HCT116 (cell line): ENCODE results near the gene GPR37L1. TPM values are rescaled to one million over a fixed set of nuclear protein-coding genes. Genes with fewer than 3 reads are reported as not detected.

Experiments
- ATAC-seq: fragments of 200-7000 bp; cut with Tn5 transposase; 2 replicates; pipeline ENCODE4 v1.9.1; 2020; ENCODE audit warnings: mild to moderate bottlenecking, moderate library complexity
- BruUV-seq: library from RNA; stranded (reverse); fragments of 400-500 nt; replicated peaks from 2 replicates; lab custom pipeline; 2021; lab: Mats Ljungman, UMichigan
- CTCF ChIA-PET: fragments of 300-600 bp; sonication (Branson Sonifier 250); formaldehyde crosslinking; loops from one replicate; lab custom pipeline; 2021; ENCODE audit warnings: antibody characterized with exemption; lab: Charles Lee
- POLR2A ChIA-PET: fragments of 300-600, 350-600 bp; sonication (Branson Sonifier 250); formaldehyde crosslinking; loops from one replicate; lab custom pipeline; 2021; ENCODE audit warnings: antibody characterized with exemption; lab: Charles Lee
- RAD21 ChIA-PET, 2 experiments: fragments of 300-600 bp; sonication (Branson Sonifier 250); formaldehyde crosslinking; loops; one replicate each; lab custom pipeline; 2023; ENCODE audit warnings: low total read pairs in 2 of 2; ENCODE audit not compliant: uncharacterized antibody in 2 of 2, unreplicated experiment in 2 of 2, low non-redundant PET in 1 of 2; lab: Charles Lee
- DNase-seq: peaks from one replicate; pipeline ENCODE4 v3.0.0-alpha.2; 2010; ENCODE audit warnings: low read depth, low spot score
- H2AFZ ChIP-seq: fragments of 200-600 bp; shearing (Covaris generic), sonication (generic); 2 replicates; pipeline ENCODE4 v1.6.1; 2017; ENCODE audit warnings: low read depth, mixed run types, mixed read lengths, antibody characterized with exemption, low read length; ENCODE audit not compliant: poor library complexity, severe bottlenecking
- H3K27ac ChIP-seq: 2 replicates; pipeline ENCODE4 v1.5.1; 2012; ENCODE audit warnings: low read depth, low read length
- H3K27me3 ChIP-seq: fragments of 200-600 bp; sonication (generic); 2 replicates; pipeline ENCODE4 v1.6.1; 2016; ENCODE audit warnings: mixed run types, low read length, mixed read lengths; ENCODE audit not compliant: insufficient read depth
- H3K36me3 ChIP-seq, 2 experiments: fragments of 200-500 bp in 1 of 2; fragments of 200-600 bp in 1 of 2; sonication (Bioruptor generic) in 1 of 2; sonication (generic) in 1 of 2; 2 replicates each; pipeline versions ENCODE4 v1.5.1 to v1.6.1; 2014 to 2016; ENCODE audit warnings: low read length in 2 of 2, inconsistent platforms in 1 of 2, mixed read lengths in 1 of 2, mixed run types in 1 of 2; ENCODE audit not compliant: insufficient read depth in 2 of 2, control insufficient read depth in 1 of 2
- H3K4me1 ChIP-seq, 2 experiments: fragments of 200-600 bp in 1 of 2; sonication (generic) in 1 of 2; 2 replicates each; pipeline versions ENCODE4 v1.5.1 to v1.6.1; 2012 to 2017; ENCODE audit warnings: low read length in 2 of 2, inconsistent platforms in 1 of 2, mild to moderate bottlenecking in 1 of 2, mixed read lengths in 1 of 2, mixed run types in 1 of 2, moderate library complexity in 1 of 2; ENCODE audit not compliant: insufficient read depth in 2 of 2, control insufficient read depth in 1 of 2
- H3K4me2 ChIP-seq: fragments of 200-600 bp; sonication (generic); 2 replicates; pipeline ENCODE4 v1.6.1; 2017; ENCODE audit warnings: mixed run types, low read length, mixed read lengths
- H3K4me3 ChIP-seq, 2 experiments: fragments of 200-600 bp in 1 of 2; sonication (generic) in 1 of 2; replicated peaks in 1 of 2; 2 replicates each; pipeline ENCODE4 v1.5.1; 2011 to 2016; ENCODE audit warnings: low read length in 2 of 2, control low read depth in 1 of 2, low read depth in 1 of 2, mild to moderate bottlenecking in 1 of 2, mixed read lengths in 1 of 2, mixed run types in 1 of 2
- H3K79me2 ChIP-seq: fragments of 200-600 bp; sonication (generic); 2 replicates; pipeline ENCODE4 v1.6.1; 2017; ENCODE audit warnings: mild to moderate bottlenecking, mixed run types, low read length, moderate library complexity, mixed read lengths; ENCODE audit not compliant: insufficient read depth
- H3K9ac ChIP-seq: fragments of 200-600 bp; sonication (generic); 2 replicates; pipeline ENCODE4 v1.6.1; 2016; ENCODE audit warnings: low read length, mixed read lengths
- H3K9me2 ChIP-seq: fragments of 200-600 bp; sonication (generic), shearing (Covaris generic); 2 replicates; pipeline ENCODE4 v1.6.1; 2017; ENCODE audit warnings: mixed run types, mild to moderate bottlenecking, moderate library complexity; ENCODE audit not compliant: insufficient read depth
- H3K9me3 ChIP-seq, 2 experiments: fragments of 200-500 bp in 1 of 2; fragments of 200-600 bp in 1 of 2; sonication (Bioruptor generic) in 1 of 2; sonication (generic) in 1 of 2; 2 replicates each; pipeline ENCODE4 v1.6.1; 2014 to 2017; ENCODE audit warnings: low read length in 2 of 2, mixed read lengths in 2 of 2, inconsistent platforms in 1 of 2, low read depth in 1 of 2, mild to moderate bottlenecking in 1 of 2, mixed run types in 1 of 2, moderate library complexity in 1 of 2; ENCODE audit not compliant: control insufficient read depth in 1 of 2, insufficient read depth in 1 of 2
- H4K20me1 ChIP-seq: fragments of 200-600 bp; sonication (generic), shearing (Covaris generic); 2 replicates; pipeline ENCODE4 v1.6.1; 2017; ENCODE audit warnings: mixed run types, mild to moderate bottlenecking, moderate library complexity; ENCODE audit not compliant: insufficient read depth
- CEBPB ChIP-seq: IDR thresholded peaks from 2 replicates; pipeline ENCODE4 v1.6.1; 2012; ENCODE audit warnings: low read depth
- CTCF ChIP-seq, 3 experiments: fragments of 200-600 bp in 1 of 3; sonication (generic) in 1 of 3; IDR thresholded peaks in 2 of 3; conservative IDR thresholded peaks in 1 of 3; 2 replicates each; pipeline ENCODE4 v1.5.1; 2012 to 2017; ENCODE audit warnings: low read depth in 2 of 3, low read length in 2 of 3, antibody characterized with exemption in 1 of 3, borderline replicate concordance in 1 of 3, control low read depth in 1 of 3, mild to moderate bottlenecking in 1 of 3, mixed read lengths in 1 of 3, mixed run types in 1 of 3, moderate library complexity in 1 of 3; ENCODE audit not compliant: insufficient read depth in 1 of 3
- EGR1 ChIP-seq: IDR thresholded peaks from 2 replicates; pipeline ENCODE4 v1.6.1; 2012; ENCODE audit warnings: low read depth
- ELF1 ChIP-seq: IDR thresholded peaks from 2 replicates; pipeline ENCODE4 v1.6.1; 2012; ENCODE audit warnings: low read depth, borderline replicate concordance
- EZH2phosphoT487 ChIP-seq: fragments of 200-600 bp; IDR thresholded peaks from 2 replicates; pipeline ENCODE4 v1.6.1; 2018; ENCODE audit warnings: antibody characterized with exemption, borderline replicate concordance
- FOSL1 ChIP-seq: IDR thresholded peaks from 2 replicates; pipeline ENCODE4 v1.6.1; 2012; ENCODE audit warnings: low read depth
- JUND ChIP-seq: IDR thresholded peaks from 2 replicates; pipeline ENCODE4 v1.6.1; 2012
- MAX ChIP-seq: IDR thresholded peaks from 2 replicates; pipeline ENCODE4 v1.6.1; 2012
- POLR2A ChIP-seq: IDR thresholded peaks from 2 replicates; pipeline ENCODE4 v1.7.0; 2011; ENCODE audit warnings: borderline replicate concordance; ENCODE audit not compliant: insufficient read depth, insufficient read length; ENCODE audit errors: extremely low read depth
- SIN3A ChIP-seq: IDR thresholded peaks from 2 replicates; pipeline ENCODE4 v1.6.1; 2012; ENCODE audit warnings: low read depth
- SP1 ChIP-seq: IDR thresholded peaks from 2 replicates; pipeline ENCODE4 v1.6.1; 2012; ENCODE audit warnings: low read depth
- TCF7L2 ChIP-seq: IDR thresholded peaks from 2 replicates; pipeline ENCODE4 v1.7.0; 2011; ENCODE audit warnings: borderline replicate concordance, inconsistent platforms; ENCODE audit not compliant: insufficient read depth, insufficient read length; ENCODE audit errors: extremely low read depth
- YY1 ChIP-seq: IDR thresholded peaks from 2 replicates; pipeline ENCODE4 v1.6.1; 2011; ENCODE audit warnings: low read length, low read depth, moderate library complexity, mild to moderate bottlenecking; ENCODE audit not compliant: insufficient replicate concordance; ENCODE audit errors: extremely low read depth
- ZNF274 ChIP-seq: fragments of 200-500 bp; sonication (Bioruptor generic); IDR thresholded peaks from 2 replicates; pipeline ENCODE4 v1.6.1; 2014; ENCODE audit warnings: mild to moderate bottlenecking, low read depth, low read length, inconsistent platforms
- intact Hi-C: fragments of 100-400 bp; cut with micrococcal nuclease; formaldehyde crosslinking; loops from 2 replicates; pipeline ENCODE4 v1.10.0; 2022
- total RNA-seq: library from RNA; stranded (reverse); gene quantifications from one replicate; pipeline ENCODE4 v1.2.1, GENCODE V29; 2021; ENCODE audit not compliant: unreplicated experiment
- TF ChIP-seq, protein P1 (sequence below): IDR thresholded peaks from 2 replicates; pipeline ENCODE4 v1.6.1; 2012; ENCODE audit warnings: low read depth
- TF ChIP-seq, protein P2 (sequence below): IDR thresholded peaks from 2 replicates; pipeline ENCODE4 v1.6.1; 2011; ENCODE audit warnings: mild to moderate bottlenecking, low read length, moderate library complexity; ENCODE audit not compliant: insufficient replicate concordance; ENCODE audit errors: extremely low read depth
- TF ChIP-seq, protein P3 (sequence below): IDR thresholded peaks from 2 replicates; pipeline ENCODE4 v1.6.1; 2012

Gene GPR37L1
- total RNA-seq, 1 experiment from 2014 or later = 0.10 TPM

GRCh38 chr1:202146993-202147392, 24.3 kb downstream of the GPR37L1 start:
- Histone ChIP-seq H3K4me1 (peaks cover 5 to 20% of the 10 kb centered on the region in 2 experiments; a peak in 3 of 4 replicates), H3K9me2 (no peaks in the 10 kb centered on the region), H3K9ac (no peak overlapping the region), H3K36me3 (no peaks in the 10 kb centered on the region), H4K20me1 (no peaks in the 10 kb centered on the region), H3K4me2 (no peak overlapping the region), H3K27me3 (no peaks in the 10 kb centered on the region), H2AFZ (no peak overlapping the region), H3K4me3 (no peak overlapping the region), H3K79me2 (peaks cover 21% of the 10 kb centered on the region), H3K27ac (no peak overlapping the region), H3K9me3 (no peaks in the 10 kb centered on the region)
- RAD21 ChIA-PET = no interaction called here
- CTCF ChIA-PET = interaction anchor here (0.6 to 1.1 kb wide), 2 partner anchors 8 to 42 kb away, joined by 3 read pairs; no protein-coding TSS in a partner anchor
- POLR2A ChIA-PET = no interaction called here
- BruUV-seq = no TSS peak
- intact Hi-C loops = no loop called here
- TF ChIP-seq, protein P1, sequence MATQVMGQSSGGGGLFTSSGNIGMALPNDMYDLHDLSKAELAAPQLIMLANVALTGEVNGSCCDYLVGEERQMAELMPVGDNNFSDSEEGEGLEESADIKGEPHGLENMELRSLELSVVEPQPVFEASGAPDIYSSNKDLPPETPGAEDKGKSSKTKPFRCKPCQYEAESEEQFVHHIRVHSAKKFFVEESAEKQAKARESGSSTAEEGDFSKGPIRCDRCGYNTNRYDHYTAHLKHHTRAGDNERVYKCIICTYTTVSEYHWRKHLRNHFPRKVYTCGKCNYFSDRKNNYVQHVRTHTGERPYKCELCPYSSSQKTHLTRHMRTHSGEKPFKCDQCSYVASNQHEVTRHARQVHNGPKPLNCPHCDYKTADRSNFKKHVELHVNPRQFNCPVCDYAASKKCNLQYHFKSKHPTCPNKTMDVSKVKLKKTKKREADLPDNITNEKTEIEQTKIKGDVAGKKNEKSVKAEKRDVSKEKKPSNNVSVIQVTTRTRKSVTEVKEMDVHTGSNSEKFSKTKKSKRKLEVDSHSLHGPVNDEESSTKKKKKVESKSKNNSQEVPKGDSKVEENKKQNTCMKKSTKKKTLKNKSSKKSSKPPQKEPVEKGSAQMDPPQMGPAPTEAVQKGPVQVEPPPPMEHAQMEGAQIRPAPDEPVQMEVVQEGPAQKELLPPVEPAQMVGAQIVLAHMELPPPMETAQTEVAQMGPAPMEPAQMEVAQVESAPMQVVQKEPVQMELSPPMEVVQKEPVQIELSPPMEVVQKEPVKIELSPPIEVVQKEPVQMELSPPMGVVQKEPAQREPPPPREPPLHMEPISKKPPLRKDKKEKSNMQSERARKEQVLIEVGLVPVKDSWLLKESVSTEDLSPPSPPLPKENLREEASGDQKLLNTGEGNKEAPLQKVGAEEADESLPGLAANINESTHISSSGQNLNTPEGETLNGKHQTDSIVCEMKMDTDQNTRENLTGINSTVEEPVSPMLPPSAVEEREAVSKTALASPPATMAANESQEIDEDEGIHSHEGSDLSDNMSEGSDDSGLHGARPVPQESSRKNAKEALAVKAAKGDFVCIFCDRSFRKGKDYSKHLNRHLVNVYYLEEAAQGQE = no peak
- TF ChIP-seq POLR2A (no peak), CEBPB (no peak), ELF1 (no peak), SP1 (no peak), MAX (no peak), JUND (no peak), CTCF (IDR thresholded peaks at IDR 0.05 in 2 of 3, conservative IDR thresholded peaks at IDR 0.05 in 1 of 3; ENCODE audit: borderline replicate concordance in 1 of 3, insufficient read depth in 1 of 3, low read depth in 2 of 3, low read length in 2 of 3) (no peak), TCF7L2 (no peak), YY1 (no peak), SIN3A (no peak), EGR1 (no peak), ZNF274 (no peak), EZH2phosphoT487 (no peak), FOSL1 (no peak)
- TF ChIP-seq, protein P2, sequence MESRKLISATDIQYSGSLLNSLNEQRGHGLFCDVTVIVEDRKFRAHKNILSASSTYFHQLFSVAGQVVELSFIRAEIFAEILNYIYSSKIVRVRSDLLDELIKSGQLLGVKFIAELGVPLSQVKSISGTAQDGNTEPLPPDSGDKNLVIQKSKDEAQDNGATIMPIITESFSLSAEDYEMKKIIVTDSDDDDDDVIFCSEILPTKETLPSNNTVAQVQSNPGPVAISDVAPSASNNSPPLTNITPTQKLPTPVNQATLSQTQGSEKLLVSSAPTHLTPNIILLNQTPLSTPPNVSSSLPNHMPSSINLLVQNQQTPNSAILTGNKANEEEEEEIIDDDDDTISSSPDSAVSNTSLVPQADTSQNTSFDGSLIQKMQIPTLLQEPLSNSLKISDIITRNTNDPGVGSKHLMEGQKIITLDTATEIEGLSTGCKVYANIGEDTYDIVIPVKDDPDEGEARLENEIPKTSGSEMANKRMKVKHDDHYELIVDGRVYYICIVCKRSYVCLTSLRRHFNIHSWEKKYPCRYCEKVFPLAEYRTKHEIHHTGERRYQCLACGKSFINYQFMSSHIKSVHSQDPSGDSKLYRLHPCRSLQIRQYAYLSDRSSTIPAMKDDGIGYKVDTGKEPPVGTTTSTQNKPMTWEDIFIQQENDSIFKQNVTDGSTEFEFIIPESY = no peak
- TF ChIP-seq, protein P3, sequence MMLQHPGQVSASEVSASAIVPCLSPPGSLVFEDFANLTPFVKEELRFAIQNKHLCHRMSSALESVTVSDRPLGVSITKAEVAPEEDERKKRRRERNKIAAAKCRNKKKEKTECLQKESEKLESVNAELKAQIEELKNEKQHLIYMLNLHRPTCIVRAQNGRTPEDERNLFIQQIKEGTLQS = no peak
- no peak for DNase-seq
- no peak for ATAC-seq
